Lower leg skin (tissue), 3 donors: ENCODE results near the gene GANC.

Experiments used
- CTCF ChIP-seq, 3 donors: fragments of 450-650 bp; IDR thresholded peaks; one replicate each; pipeline ENCODE4 v1.5.1; 2016; ENCODE audit warnings: antibody characterized with exemption in 3 of 3, mild to moderate bottlenecking in 3 of 3, moderate library complexity in 2 of 3
- POLR2A ChIP-seq, 2 donors: fragments of 450-650 bp; IDR thresholded peaks; one replicate each; pipeline ENCODE4 v1.6.1; 2016 to 2017; ENCODE audit warnings: antibody characterized with exemption in 2 of 2, mild to moderate bottlenecking in 1 of 2, moderate library complexity in 1 of 2

- TF ChIP-seq CTCF (IDR thresholded peaks at IDR 0.05) (no peak), POLR2A (IDR thresholded peaks at IDR 0.05) (no peak)
Observed at GRCh38 chr15:42283671-42284070, 10.7 kb downstream of the GANC start.
